ENCODE measurements around the gene EIF2S3.

DNA sequence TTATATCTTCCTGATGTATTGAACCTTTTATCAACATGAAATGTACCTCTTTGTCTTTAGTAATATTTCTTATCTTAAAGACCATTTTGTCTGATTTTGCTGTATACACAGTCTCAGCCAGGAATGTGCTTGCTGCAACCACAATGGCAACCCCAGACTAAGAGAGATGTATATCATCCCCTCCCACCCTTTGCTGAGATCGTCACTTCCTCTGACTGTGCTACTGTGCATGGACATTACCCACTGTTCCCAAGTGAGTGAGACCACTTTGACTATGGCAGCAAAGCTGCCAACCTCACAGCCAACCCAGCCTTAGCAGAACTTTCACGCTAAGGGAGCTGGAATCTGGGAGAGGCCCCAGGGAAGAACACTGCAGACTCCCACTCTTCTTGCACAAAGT, 46.0 kb downstream of the EIF2S3 start:
- TF ChIP-seq, protein P1, sequence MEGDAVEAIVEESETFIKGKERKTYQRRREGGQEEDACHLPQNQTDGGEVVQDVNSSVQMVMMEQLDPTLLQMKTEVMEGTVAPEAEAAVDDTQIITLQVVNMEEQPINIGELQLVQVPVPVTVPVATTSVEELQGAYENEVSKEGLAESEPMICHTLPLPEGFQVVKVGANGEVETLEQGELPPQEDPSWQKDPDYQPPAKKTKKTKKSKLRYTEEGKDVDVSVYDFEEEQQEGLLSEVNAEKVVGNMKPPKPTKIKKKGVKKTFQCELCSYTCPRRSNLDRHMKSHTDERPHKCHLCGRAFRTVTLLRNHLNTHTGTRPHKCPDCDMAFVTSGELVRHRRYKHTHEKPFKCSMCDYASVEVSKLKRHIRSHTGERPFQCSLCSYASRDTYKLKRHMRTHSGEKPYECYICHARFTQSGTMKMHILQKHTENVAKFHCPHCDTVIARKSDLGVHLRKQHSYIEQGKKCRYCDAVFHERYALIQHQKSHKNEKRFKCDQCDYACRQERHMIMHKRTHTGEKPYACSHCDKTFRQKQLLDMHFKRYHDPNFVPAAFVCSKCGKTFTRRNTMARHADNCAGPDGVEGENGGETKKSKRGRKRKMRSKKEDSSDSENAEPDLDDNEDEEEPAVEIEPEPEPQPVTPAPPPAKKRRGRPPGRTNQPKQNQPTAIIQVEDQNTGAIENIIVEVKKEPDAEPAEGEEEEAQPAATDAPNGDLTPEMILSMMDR (IDR thresholded peaks at IDR 0.05), result no peak
- TF ChIP-seq EZH2 (IDR thresholded peaks at IDR 0.05; ENCODE audit: borderline replicate concordance, insufficient read depth, low read depth, low read length, poor library complexity, severe bottlenecking), result no peak

Data from B cell (primary cell).